Measurements from ENCODE around the gene RIT1. TPM values are rescaled to one million over a fixed set of nuclear protein-coding genes. Genes with fewer than 3 reads are reported as not detected.

Gene RIT1
- polyA plus RNA-seq, 1 donor from 2014 or later = 83.5 TPM

GRCh38 chr1:155929057-155929456 is 17.9 kb upstream of the RIT1 start:
- H4K20me1 ChIP-seq (ENCODE audit: insufficient read depth) = no peaks in the 10 kb centered on the region
- H3K4me2 ChIP-seq (ENCODE audit: low read length) = no peak overlapping the region

GRCh38 chr1:155925506-155925905 is 14.4 kb upstream of the RIT1 start:
- Histone ChIP-seq H3K4me3 (ENCODE audit: low read length) (no peak overlapping the region), H3K27me3 (ENCODE audit: insufficient read depth, low read depth, low read length) (no peaks in the 10 kb centered on the region), H3F3A (ENCODE audit: insufficient read depth, low read length, poor library complexity, severe bottlenecking) (no peaks in the 10 kb centered on the region), H3K36me3 (ENCODE audit: insufficient read depth, low read length) (peaks cover 25% of the 10 kb centered on the region), H3K9me3 (ENCODE audit: low read length) (no peaks in the 10 kb centered on the region), H3K9ac (ENCODE audit: low read length) (no peak overlapping the region), H3K27ac (ENCODE audit: low read length) (no peak overlapping the region), H3K4me2 (ENCODE audit: low read length) (no peak overlapping the region), H4K20me1 (ENCODE audit: insufficient read depth) (no peaks in the 10 kb centered on the region), H2AFZ (ENCODE audit: low read depth, low read length) (no peak overlapping the region), H3K9me2 (ENCODE audit: insufficient read depth, low read length) (no peaks in the 10 kb centered on the region), H3K79me2 (replicated peaks; ENCODE audit: insufficient read depth, low read length) (peaks cover 14% of the 10 kb centered on the region)
- no peak for TF ChIP-seq MXI1 (conservative IDR thresholded peaks at IDR 0.05; ENCODE audit: poor library complexity, severe bottlenecking)
- TF ChIP-seq EP300 (conservative IDR thresholded peaks at IDR 0.05; ENCODE audit: poor library complexity, severe bottlenecking) = no peak
- TF ChIP-seq RAD21 (conservative IDR thresholded peaks at IDR 0.05) = no peak
- TF ChIP-seq POLR2AphosphoS5 (IDR thresholded peaks at IDR 0.05) = no peak
- no peak for TF ChIP-seq SMC3 (conservative IDR thresholded peaks at IDR 0.05; ENCODE audit: poor library complexity)

More at GRCh38 chr1:155929057-155929456, 17.9 kb upstream of the RIT1 start:
- Histone ChIP-seq H3K9me2 (ENCODE audit: insufficient read depth, low read length) (no peaks in the 10 kb centered on the region), H3K36me3 (ENCODE audit: insufficient read depth, low read length) (peaks cover 17% of the 10 kb centered on the region), H3F3A (ENCODE audit: insufficient read depth, low read length, poor library complexity, severe bottlenecking) (no peaks in the 10 kb centered on the region), H3K79me2 (replicated peaks; ENCODE audit: insufficient read depth, low read length) (peaks cover 45% of the 10 kb centered on the region), H3K9ac (ENCODE audit: low read length) (no peak overlapping the region), H2AFZ (ENCODE audit: low read depth, low read length) (no peak overlapping the region), H3K27me3 (ENCODE audit: insufficient read depth, low read depth, low read length) (no peaks in the 10 kb centered on the region), H3K4me3 (ENCODE audit: low read length) (no peak overlapping the region), H3K9me3 (ENCODE audit: low read length) (no peaks in the 10 kb centered on the region), H3K27ac (ENCODE audit: low read length) (no peak overlapping the region)
- TF ChIP-seq CTCF (IDR thresholded peaks at IDR 0.05; ENCODE audit: poor library complexity, severe bottlenecking) = no peak
- TF ChIP-seq EP300 (conservative IDR thresholded peaks at IDR 0.05; ENCODE audit: poor library complexity, severe bottlenecking) = no peak
- TF ChIP-seq TAF1 (IDR thresholded peaks at IDR 0.05; ENCODE audit: low read depth) = no peak
- TF ChIP-seq RAD21 (conservative IDR thresholded peaks at IDR 0.05) = no peak
- no peak for TF ChIP-seq SMC3 (conservative IDR thresholded peaks at IDR 0.05; ENCODE audit: poor library complexity)
- TF ChIP-seq POLR2AphosphoS5 (IDR thresholded peaks at IDR 0.05) = no peak
- TF ChIP-seq MXI1 (conservative IDR thresholded peaks at IDR 0.05; ENCODE audit: poor library complexity, severe bottlenecking) = no peak
- TF ChIP-seq REST (IDR thresholded peaks at IDR 0.05; ENCODE audit: borderline replicate concordance) = no peak
- TF ChIP-seq EZH2 (IDR thresholded peaks at IDR 0.05; ENCODE audit: borderline replicate concordance, insufficient read depth, low read length, poor library complexity, severe bottlenecking) = no peak

Data from neural cell (in vitro differentiated cells).